Measurements from ENCODE around the gene FOXP1. TPM values are rescaled to one million over a fixed set of nuclear protein-coding genes. Genes with fewer than 3 reads are reported as not detected.

Gene FOXP1
- total RNA-seq, 4 donors from 2014 or later: 103 to 173 (median 140) TPM

- H3K4me1 ChIP-seq: no peaks in the 10 kb centered on the region
- no peaks in the 10 kb centered on the region for H3K27me3 ChIP-seq
- H3K9me3 ChIP-seq: no peaks in the 10 kb centered on the region
- no peak overlapping the region for H3K27ac ChIP-seq
- H3K36me3 ChIP-seq: no peaks in the 10 kb centered on the region
- no peak for TF ChIP-seq POLR2A (IDR thresholded peaks at IDR 0.05)
- TF ChIP-seq CTCF (IDR thresholded peaks at IDR 0.05): no peak
- H3K4me3 ChIP-seq: no peak overlapping the region
- DNase-seq: no peak
Measured at GRCh38 chr3:71618538-71618937, 35.0 kb upstream of the FOXP1 start.

GRCh38 chr3:71616571-71617021, 33.1 kb upstream of the FOXP1 start:
- TF ChIP-seq CTCF (IDR thresholded peaks at IDR 0.05): no peak
- no peak for TF ChIP-seq POLR2A (IDR thresholded peaks at IDR 0.05)
- Histone ChIP-seq H3K9me3 (no peaks in the 10 kb centered on the region), H3K4me1 (no peaks in the 10 kb centered on the region), H3K27ac (no peak overlapping the region), H3K4me3 (no peak overlapping the region), H3K36me3 (no peaks in the 10 kb centered on the region), H3K27me3 (no peaks in the 10 kb centered on the region)
- DNase-seq: no peak

- Histone ChIP-seq H3K4me1 (no peaks in the 10 kb centered on the region), H3K4me3 (no peak overlapping the region), H3K27ac (no peak overlapping the region), H3K9me3 (no peaks in the 10 kb centered on the region), H3K27me3 (no peaks in the 10 kb centered on the region), H3K36me3 (no peaks in the 10 kb centered on the region)
- TF ChIP-seq CTCF (IDR thresholded peaks at IDR 0.05) (no peak), POLR2A (IDR thresholded peaks at IDR 0.05) (no peak)
- DNase-seq: no peak
Measured at GRCh38 chr3:71614869-71615268, 31.3 kb upstream of the FOXP1 start.

- Histone ChIP-seq H3K36me3 (no peaks in the 10 kb centered on the region), H3K27ac (no peak overlapping the region), H3K4me3 (no peak overlapping the region), H3K9me3 (no peaks in the 10 kb centered on the region), H3K27me3 (no peaks in the 10 kb centered on the region), H3K4me1 (no peaks in the 10 kb centered on the region)
- no peak for DNase-seq
- TF ChIP-seq POLR2A (IDR thresholded peaks at IDR 0.05): no peak
- no peak for TF ChIP-seq CTCF (IDR thresholded peaks at IDR 0.05)
Measured at GRCh38 chr3:71614426-71614825, 30.9 kb upstream of the FOXP1 start.

- no peak for TF ChIP-seq POLR2A (IDR thresholded peaks at IDR 0.05)
- no peak for TF ChIP-seq CTCF (IDR thresholded peaks at IDR 0.05)
- DNase-seq: no peak
- H3K4me3 ChIP-seq: no peak overlapping the region
- no peaks in the 10 kb centered on the region for H3K4me1 ChIP-seq
- no peak overlapping the region for H3K27ac ChIP-seq
- no peaks in the 10 kb centered on the region for H3K36me3 ChIP-seq
- H3K27me3 ChIP-seq: no peaks in the 10 kb centered on the region
- no peaks in the 10 kb centered on the region for H3K9me3 ChIP-seq
Measured at GRCh38 chr3:71611099-71611498, 27.6 kb upstream of the FOXP1 start.

- DNase-seq: no peak
- no peaks in the 10 kb centered on the region for H3K36me3 ChIP-seq
- TF ChIP-seq POLR2A (IDR thresholded peaks at IDR 0.05) (no peak), CTCF (IDR thresholded peaks at IDR 0.05) (no peak)
- H3K4me3 ChIP-seq: no peak overlapping the region
- H3K27ac ChIP-seq: no peak overlapping the region
- H3K9me3 ChIP-seq: no peaks in the 10 kb centered on the region
- no peaks in the 10 kb centered on the region for H3K4me1 ChIP-seq
- H3K27me3 ChIP-seq: no peaks in the 10 kb centered on the region
Measured at GRCh38 chr3:71607364-71607763, 23.8 kb upstream of the FOXP1 start.
